ENCODE measurements around the gene THSD7A. TPM values are rescaled to one million over a fixed set of nuclear protein-coding genes. Genes with fewer than 3 reads are reported as not detected.

The THSD7A gene
- 1 to 10 TPM; 6.6 to 7.0 TPM for total RNA-seq
- long read RNA-seq, donor 1, partial matches to known transcripts: 3 of 7 reads
- long read RNA-seq, donor 1, other reads (novel, unspliced or antisense): 4 of 7 reads
- long read RNA-seq, donor 2, partial matches to known transcripts: 2 of 5 reads
- long read RNA-seq, donor 2, other reads (novel, unspliced or antisense): 3 of 5 reads

GRCh38 chr7:11831736-11832495, at the start of gene THSD7A:
Gene THSD7A (minus strand): TSS chr7:11832198. CDS start chr7:11831946, 252 bp downstream.
- peak; percentile 78 for DNase-seq (ENCODE audit: low spot score)
- intact Hi-C loops (cut with DNase I): no loop called here

GRCh38 chr7:11881680-11882079, 49.7 kb upstream of the THSD7A start:
- intact Hi-C loops (cut with DNase I): no loop called here
- DNase-seq (ENCODE audit: low spot score): no peak

- intact Hi-C loops (cut with DNase I): no loop called here
- no peak for DNase-seq (ENCODE audit: low spot score)
These were observed 43.6 kb upstream of the THSD7A start for GRCh38 chr7:11875635-11876034.

GRCh38 chr7:11865671-11866070, 33.7 kb upstream of the THSD7A start:
- DNase-seq (ENCODE audit: low spot score): no peak
- intact Hi-C loops (cut with DNase I): no loop called here

- no peak for DNase-seq (ENCODE audit: low spot score)
These were observed 26.8 kb upstream of the THSD7A start for GRCh38 chr7:11858622-11859302.

GRCh38 chr7:11858026-11858425, 26.0 kb upstream of the THSD7A start:
- intact Hi-C loops (cut with DNase I): no loop called here
- no peak for DNase-seq (ENCODE audit: low spot score)

More at GRCh38 chr7:11858622-11859302, 26.8 kb upstream of the THSD7A start:
- intact Hi-C loops (cut with DNase I): no loop called here

- intact Hi-C loops (cut with DNase I): no loop called here
These were observed 16.3 kb upstream of the THSD7A start for GRCh38 chr7:11848251-11848650.

GRCh38 chr7:11847336-11847735, 15.3 kb upstream of the THSD7A start:
- intact Hi-C loops (cut with DNase I): no loop called here
- DNase-seq (ENCODE audit: low spot score): no peak

More at GRCh38 chr7:11848251-11848650, 16.3 kb upstream of the THSD7A start:
- no peak for DNase-seq (ENCODE audit: low spot score)

GRCh38 chr7:11846361-11846955, 14.5 kb upstream of the THSD7A start:
- intact Hi-C loops (cut with DNase I): no loop called here
- DNase-seq (ENCODE audit: low spot score): no peak

- intact Hi-C loops (cut with DNase I): no loop called here
- DNase-seq (ENCODE audit: low spot score): no peak
These were observed 11.2 kb upstream of the THSD7A start for GRCh38 chr7:11843113-11843765.

GRCh38 chr7:11841657-11842056, 9.7 kb upstream of the THSD7A start:
- DNase-seq (ENCODE audit: low spot score): no peak
- intact Hi-C loops (cut with DNase I): no loop called here

- no peak for DNase-seq (ENCODE audit: low spot score)
- intact Hi-C loops (cut with DNase I): no loop called here
These were observed 3.3 kb upstream of the THSD7A start for GRCh38 chr7:11835260-11835659.

GRCh38 chr7:11833431-11833830, 1.4 kb upstream of the THSD7A start:
- intact Hi-C loops (cut with DNase I): no loop called here
- no peak for DNase-seq (ENCODE audit: low spot score)

- no peak for DNase-seq (ENCODE audit: low spot score)
- intact Hi-C loops (cut with DNase I): no loop called here
These were observed 752 bp downstream of the THSD7A start for GRCh38 chr7:11831156-11831735.

- intact Hi-C loops (cut with DNase I): no loop called here
- DNase-seq (ENCODE audit: low spot score): no peak
These were observed 1.3 kb downstream of the THSD7A start for GRCh38 chr7:11830582-11831155.

GRCh38 chr7:11829954-11830353, 2.0 kb downstream of the THSD7A start:
- intact Hi-C loops (cut with DNase I): no loop called here
- no peak for DNase-seq (ENCODE audit: low spot score)

- DNase-seq (ENCODE audit: low spot score): no peak
- intact Hi-C loops (cut with DNase I): no loop called here
These were observed 12.1 kb downstream of the THSD7A start for GRCh38 chr7:11819947-11820346.

GRCh38 chr7:11819271-11819670, 12.7 kb downstream of the THSD7A start:
- intact Hi-C loops (cut with DNase I): no loop called here
- no peak for DNase-seq (ENCODE audit: low spot score)

- DNase-seq (ENCODE audit: low spot score): no peak
- intact Hi-C loops (cut with DNase I): no loop called here
These were observed 13.7 kb downstream of the THSD7A start for GRCh38 chr7:11818281-11818680.

Data from posterior vena cava (tissue), 2 donors.